Cardiac fibroblast (primary cell): Measurements from ENCODE around the gene PCDHGA1.

ENCODE experiments used
- DNase-seq, 2 donors: peaks; one replicate each; pipeline versions ENCODE4 v3.0.0 to v3.0.0-alpha.2; 2010; ENCODE audit warnings: low read depth in 2 of 2
- H3K4me3 ChIP-seq, 2 donors: replicated peaks in 1 of 2; 1 replicate in 1 of 2; 2 replicates in 1 of 2; pipeline ENCODE4 v1.5.1; 2011; ENCODE audit warnings: low read depth in 2 of 2, low read length in 2 of 2, mild to moderate bottlenecking in 2 of 2, moderate library complexity in 1 of 2
- TF ChIP-seq, protein P1 (sequence below): IDR thresholded peaks from one replicate; pipeline ENCODE4 v1.5.1; 2011; ENCODE audit warnings: low read depth, mild to moderate bottlenecking, low read length, inconsistent platforms

Gene PCDHGA1

DNA sequence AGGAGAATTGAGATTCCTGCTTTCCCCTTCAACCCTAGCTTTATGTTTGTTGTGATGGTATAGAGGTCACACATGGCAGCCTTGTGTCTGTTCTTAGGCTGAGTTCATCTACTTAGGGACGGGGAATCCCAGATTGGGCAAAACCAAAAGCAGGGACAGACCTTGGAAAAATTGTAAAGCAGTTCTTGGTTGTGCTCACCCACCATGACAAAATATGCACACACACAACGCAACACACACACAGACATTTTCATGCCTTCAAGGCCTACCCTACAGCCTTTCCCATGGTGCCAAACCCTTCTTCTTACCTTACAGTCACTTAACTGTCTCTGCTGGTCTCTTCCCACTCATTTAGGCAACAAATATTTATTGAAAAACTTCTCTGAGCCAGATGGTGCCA is 173.4 kb downstream of the PCDHGA1 start:
- TF ChIP-seq, protein P1, sequence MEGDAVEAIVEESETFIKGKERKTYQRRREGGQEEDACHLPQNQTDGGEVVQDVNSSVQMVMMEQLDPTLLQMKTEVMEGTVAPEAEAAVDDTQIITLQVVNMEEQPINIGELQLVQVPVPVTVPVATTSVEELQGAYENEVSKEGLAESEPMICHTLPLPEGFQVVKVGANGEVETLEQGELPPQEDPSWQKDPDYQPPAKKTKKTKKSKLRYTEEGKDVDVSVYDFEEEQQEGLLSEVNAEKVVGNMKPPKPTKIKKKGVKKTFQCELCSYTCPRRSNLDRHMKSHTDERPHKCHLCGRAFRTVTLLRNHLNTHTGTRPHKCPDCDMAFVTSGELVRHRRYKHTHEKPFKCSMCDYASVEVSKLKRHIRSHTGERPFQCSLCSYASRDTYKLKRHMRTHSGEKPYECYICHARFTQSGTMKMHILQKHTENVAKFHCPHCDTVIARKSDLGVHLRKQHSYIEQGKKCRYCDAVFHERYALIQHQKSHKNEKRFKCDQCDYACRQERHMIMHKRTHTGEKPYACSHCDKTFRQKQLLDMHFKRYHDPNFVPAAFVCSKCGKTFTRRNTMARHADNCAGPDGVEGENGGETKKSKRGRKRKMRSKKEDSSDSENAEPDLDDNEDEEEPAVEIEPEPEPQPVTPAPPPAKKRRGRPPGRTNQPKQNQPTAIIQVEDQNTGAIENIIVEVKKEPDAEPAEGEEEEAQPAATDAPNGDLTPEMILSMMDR: no peak
- no peak overlapping the region for H3K4me3 ChIP-seq
- DNase-seq: no peak

DNA sequence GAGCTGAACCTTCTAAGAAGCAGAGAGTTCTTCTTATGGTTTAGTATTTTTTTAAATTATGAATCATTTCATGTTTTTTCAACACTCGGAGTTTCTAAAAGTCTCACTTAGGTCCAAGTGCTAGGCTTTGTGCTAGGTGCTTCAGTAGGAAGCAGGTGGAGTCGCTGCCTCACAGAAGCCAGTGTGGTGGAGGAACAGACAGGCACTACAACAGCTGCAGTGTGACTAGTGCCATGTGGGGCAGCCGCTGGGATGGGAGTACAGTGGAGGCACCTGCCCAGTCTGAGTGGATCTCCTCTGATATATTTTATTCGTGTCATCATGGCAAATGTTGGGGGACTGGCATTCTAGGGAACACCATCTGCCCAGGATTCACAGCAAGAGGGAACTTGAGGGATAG is 173.9 kb downstream of the PCDHGA1 start:
- H3K4me3 ChIP-seq: no peak overlapping the region
- TF ChIP-seq, protein P1: no peak
- no peak for DNase-seq

DNA sequence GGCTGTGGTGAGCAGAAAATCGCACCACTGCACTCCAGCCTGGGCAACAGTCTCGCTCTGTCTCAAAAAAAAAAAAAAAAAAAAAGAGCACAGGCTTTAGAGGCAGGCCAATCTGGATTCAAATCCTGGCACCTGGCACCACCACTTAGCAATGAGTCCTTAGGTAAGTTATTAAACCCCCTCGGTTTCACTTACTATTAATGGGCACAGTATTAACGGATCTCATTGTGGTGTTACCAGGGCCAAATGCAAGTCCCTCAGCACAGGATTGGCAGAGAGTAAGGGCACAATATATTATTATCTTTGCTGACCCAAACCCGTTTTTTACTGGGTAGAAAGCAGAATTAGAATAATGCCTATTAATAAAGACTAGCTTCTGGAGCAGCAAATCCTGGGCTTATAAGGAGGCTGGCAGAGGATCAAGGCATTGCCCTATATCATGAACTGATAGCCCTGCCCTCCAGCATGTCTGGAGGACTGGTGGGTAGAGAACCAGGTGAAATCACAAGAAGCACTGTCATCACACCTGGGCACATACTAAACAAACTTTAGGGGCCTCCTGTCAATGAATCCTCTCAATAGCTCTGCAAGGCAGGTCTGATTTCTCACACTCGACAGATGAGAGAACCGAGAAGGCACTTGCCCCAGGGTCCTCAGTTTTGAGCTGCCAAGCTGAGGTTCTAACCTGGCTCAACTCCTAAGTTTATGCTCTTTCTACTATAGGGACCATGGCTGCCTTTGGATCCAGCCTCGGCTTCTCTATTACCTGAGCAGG is 176.3 kb downstream of the PCDHGA1 start:
- TF ChIP-seq, protein P1: no peak
- DNase-seq: no peak
- no peak overlapping the region for H3K4me3 ChIP-seq

DNA sequence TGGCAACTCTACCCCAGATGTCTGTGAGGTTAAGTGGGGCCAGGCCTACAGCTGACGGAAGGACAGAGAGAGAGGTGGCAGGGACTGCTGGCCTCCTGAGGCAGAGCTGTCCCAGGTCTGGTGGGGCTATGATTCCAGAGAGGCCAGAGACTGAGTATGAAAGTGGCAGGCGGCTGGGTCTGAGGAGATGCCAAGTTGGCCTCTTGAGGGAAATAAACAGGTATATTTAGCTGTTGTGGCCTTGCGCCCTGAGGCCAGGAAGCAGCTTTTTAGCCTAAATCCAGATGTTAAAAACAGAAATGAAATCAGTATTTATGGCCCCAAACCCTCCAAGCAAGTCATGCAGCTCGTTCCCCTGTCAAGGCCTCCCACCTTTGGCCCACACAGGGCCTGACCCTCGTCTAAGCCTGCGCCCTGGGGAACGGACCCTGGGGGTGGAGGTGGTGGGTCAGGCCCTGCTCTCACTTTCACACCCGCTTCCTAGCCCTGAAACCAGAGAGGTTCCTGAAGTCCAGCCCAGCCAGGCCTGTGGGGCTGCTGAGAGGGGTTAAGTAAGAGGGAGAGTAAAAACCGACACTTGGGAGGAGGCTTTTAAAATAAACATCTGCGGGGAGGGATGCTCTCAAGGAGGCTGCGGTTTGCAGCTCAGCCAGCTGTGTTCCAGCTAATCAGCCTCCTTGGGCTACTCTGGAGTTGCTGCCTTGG is 177.2 kb downstream of the PCDHGA1 start:
- peak; percentile 78 to 85 for DNase-seq
- TF ChIP-seq, protein P1: no peak
- peak overlapping the region in 1 of 2 donors; percentile 38 for H3K4me3 ChIP-seq

DNA sequence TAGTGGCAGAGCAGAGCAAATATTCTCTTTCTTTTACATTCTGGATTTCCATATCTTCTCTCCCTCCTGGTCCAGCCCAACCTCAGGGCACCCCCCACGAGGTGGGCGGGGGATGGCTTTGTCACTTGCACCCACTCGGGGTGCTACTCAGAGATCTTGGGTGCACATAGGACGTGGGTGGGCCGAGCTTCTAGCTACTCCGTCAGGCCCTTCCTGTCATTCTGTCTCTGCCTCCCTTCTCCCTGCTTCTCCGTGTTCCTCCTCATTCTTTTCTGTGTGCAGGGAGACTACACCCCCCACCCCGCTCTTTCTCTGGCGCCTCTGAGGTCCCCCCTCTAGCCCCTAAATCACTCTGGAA is 178.1 kb downstream of the PCDHGA1 start:
- peak overlapping the region; percentile 23 to 38 for H3K4me3 ChIP-seq
- DNase-seq: peak; percentile 40 to 46

DNA sequence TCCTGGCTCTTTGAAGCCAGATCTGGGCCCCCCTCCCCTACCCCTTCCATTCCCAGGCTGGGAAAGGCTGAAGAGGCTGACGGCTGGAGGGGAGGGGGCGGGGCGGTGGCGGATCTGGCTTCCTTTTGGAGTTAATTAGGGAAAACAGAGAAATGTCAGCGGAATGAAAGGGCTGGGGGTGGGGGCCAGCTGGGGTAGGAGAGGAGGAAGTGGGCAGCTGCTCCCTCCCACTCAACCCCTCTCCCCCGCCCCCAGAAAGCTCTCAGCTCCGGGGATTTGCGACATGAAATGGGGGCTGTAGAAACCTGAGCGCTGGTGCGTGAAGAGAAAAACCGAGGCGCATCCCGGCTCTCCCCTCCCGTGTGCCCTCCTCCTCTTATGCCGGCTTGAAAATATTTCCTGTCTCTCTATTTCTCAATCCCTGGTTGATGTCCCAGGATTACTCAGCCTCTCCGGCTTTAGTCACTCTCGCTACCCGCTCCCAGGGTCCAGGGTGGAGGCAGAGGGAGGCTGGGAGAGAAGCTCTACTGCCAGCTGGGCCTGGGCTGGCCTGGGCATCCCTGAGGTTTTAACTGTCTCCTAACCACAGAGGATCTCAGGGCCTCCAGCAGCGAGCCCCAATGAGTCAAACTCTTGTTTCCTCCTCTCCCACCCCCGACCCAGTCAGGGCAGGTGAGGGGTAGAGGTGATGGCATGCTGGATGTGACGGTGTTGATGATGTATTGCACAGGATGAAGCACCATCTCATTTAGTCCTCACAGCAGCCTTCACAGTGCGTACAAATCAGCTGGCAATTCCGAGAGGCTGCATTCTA is 178.7 kb downstream of the PCDHGA1 start:
- TF ChIP-seq, protein P1: no peak
- DNase-seq: peak; percentile 94 to 97
- H3K4me3 ChIP-seq: peak overlapping the region; percentile 23 to 38

More for the DNA sequence above, 178.1 kb downstream of the PCDHGA1 start:
- TF ChIP-seq, protein P1: no peak
